HCT116 (cell line): ENCODE results near the gene MYOM1. TPM values are rescaled to one million over a fixed set of nuclear protein-coding genes. Genes with fewer than 3 reads are reported as not detected.

Experiments
- ATAC-seq: fragments of 200-7000 bp; cut with Tn5 transposase; 2 replicates; pipeline ENCODE4 v1.9.1; 2020; ENCODE audit warnings: mild to moderate bottlenecking, moderate library complexity
- BruUV-seq: library from RNA; stranded (reverse); fragments of 400-500 nt; replicated peaks from 2 replicates; lab custom pipeline; 2021; lab: Mats Ljungman, UMichigan
- CTCF ChIA-PET: fragments of 300-600 bp; sonication (Branson Sonifier 250); formaldehyde crosslinking; loops from one replicate; lab custom pipeline; 2021; ENCODE audit warnings: antibody characterized with exemption; lab: Charles Lee
- POLR2A ChIA-PET: fragments of 300-600, 350-600 bp; sonication (Branson Sonifier 250); formaldehyde crosslinking; loops from one replicate; lab custom pipeline; 2021; ENCODE audit warnings: antibody characterized with exemption; lab: Charles Lee
- RAD21 ChIA-PET, 2 experiments: fragments of 300-600 bp; sonication (Branson Sonifier 250); formaldehyde crosslinking; loops; one replicate each; lab custom pipeline; 2023; ENCODE audit warnings: low total read pairs in 2 of 2; ENCODE audit not compliant: uncharacterized antibody in 2 of 2, unreplicated experiment in 2 of 2, low non-redundant PET in 1 of 2; lab: Charles Lee
- DNase-seq: peaks from one replicate; pipeline ENCODE4 v3.0.0-alpha.2; 2010; ENCODE audit warnings: low read depth, low spot score
- H2AFZ ChIP-seq: fragments of 200-600 bp; shearing (Covaris generic), sonication (generic); 2 replicates; pipeline ENCODE4 v1.6.1; 2017; ENCODE audit warnings: low read depth, mixed run types, mixed read lengths, antibody characterized with exemption, low read length; ENCODE audit not compliant: poor library complexity, severe bottlenecking
- H3K27ac ChIP-seq: 2 replicates; pipeline ENCODE4 v1.5.1; 2012; ENCODE audit warnings: low read depth, low read length
- H3K27me3 ChIP-seq: fragments of 200-600 bp; sonication (generic); 2 replicates; pipeline ENCODE4 v1.6.1; 2016; ENCODE audit warnings: mixed run types, low read length, mixed read lengths; ENCODE audit not compliant: insufficient read depth
- H3K36me3 ChIP-seq, 2 experiments: fragments of 200-500 bp in 1 of 2; fragments of 200-600 bp in 1 of 2; sonication (Bioruptor generic) in 1 of 2; sonication (generic) in 1 of 2; 2 replicates each; pipeline versions ENCODE4 v1.5.1 to v1.6.1; 2014 to 2016; ENCODE audit warnings: low read length in 2 of 2, inconsistent platforms in 1 of 2, mixed read lengths in 1 of 2, mixed run types in 1 of 2; ENCODE audit not compliant: insufficient read depth in 2 of 2, control insufficient read depth in 1 of 2
- H3K4me1 ChIP-seq, 2 experiments: fragments of 200-600 bp in 1 of 2; sonication (generic) in 1 of 2; 2 replicates each; pipeline versions ENCODE4 v1.5.1 to v1.6.1; 2012 to 2017; ENCODE audit warnings: low read length in 2 of 2, inconsistent platforms in 1 of 2, mild to moderate bottlenecking in 1 of 2, mixed read lengths in 1 of 2, mixed run types in 1 of 2, moderate library complexity in 1 of 2; ENCODE audit not compliant: insufficient read depth in 2 of 2, control insufficient read depth in 1 of 2
- H3K4me2 ChIP-seq: fragments of 200-600 bp; sonication (generic); 2 replicates; pipeline ENCODE4 v1.6.1; 2017; ENCODE audit warnings: mixed run types, low read length, mixed read lengths
- H3K4me3 ChIP-seq, 2 experiments: fragments of 200-600 bp in 1 of 2; sonication (generic) in 1 of 2; replicated peaks in 1 of 2; 2 replicates each; pipeline ENCODE4 v1.5.1; 2011 to 2016; ENCODE audit warnings: low read length in 2 of 2, control low read depth in 1 of 2, low read depth in 1 of 2, mild to moderate bottlenecking in 1 of 2, mixed read lengths in 1 of 2, mixed run types in 1 of 2
- H3K79me2 ChIP-seq: fragments of 200-600 bp; sonication (generic); 2 replicates; pipeline ENCODE4 v1.6.1; 2017; ENCODE audit warnings: mild to moderate bottlenecking, mixed run types, low read length, moderate library complexity, mixed read lengths; ENCODE audit not compliant: insufficient read depth
- H3K9ac ChIP-seq: fragments of 200-600 bp; sonication (generic); 2 replicates; pipeline ENCODE4 v1.6.1; 2016; ENCODE audit warnings: low read length, mixed read lengths
- H3K9me2 ChIP-seq: fragments of 200-600 bp; sonication (generic), shearing (Covaris generic); 2 replicates; pipeline ENCODE4 v1.6.1; 2017; ENCODE audit warnings: mixed run types, mild to moderate bottlenecking, moderate library complexity; ENCODE audit not compliant: insufficient read depth
- H3K9me3 ChIP-seq, 2 experiments: fragments of 200-500 bp in 1 of 2; fragments of 200-600 bp in 1 of 2; sonication (Bioruptor generic) in 1 of 2; sonication (generic) in 1 of 2; 2 replicates each; pipeline ENCODE4 v1.6.1; 2014 to 2017; ENCODE audit warnings: low read length in 2 of 2, mixed read lengths in 2 of 2, inconsistent platforms in 1 of 2, low read depth in 1 of 2, mild to moderate bottlenecking in 1 of 2, mixed run types in 1 of 2, moderate library complexity in 1 of 2; ENCODE audit not compliant: control insufficient read depth in 1 of 2, insufficient read depth in 1 of 2
- H4K20me1 ChIP-seq: fragments of 200-600 bp; sonication (generic), shearing (Covaris generic); 2 replicates; pipeline ENCODE4 v1.6.1; 2017; ENCODE audit warnings: mixed run types, mild to moderate bottlenecking, moderate library complexity; ENCODE audit not compliant: insufficient read depth
- ATF3 ChIP-seq: IDR thresholded peaks from 2 replicates; pipeline ENCODE4 v1.6.1; 2012
- CBX3 ChIP-seq: IDR thresholded peaks from 2 replicates; pipeline ENCODE4 v1.6.1; 2012; ENCODE audit warnings: low read depth
- CEBPB ChIP-seq: IDR thresholded peaks from 2 replicates; pipeline ENCODE4 v1.6.1; 2012; ENCODE audit warnings: low read depth
- CTCF ChIP-seq, 3 experiments: fragments of 200-600 bp in 1 of 3; sonication (generic) in 1 of 3; IDR thresholded peaks in 2 of 3; conservative IDR thresholded peaks in 1 of 3; 2 replicates each; pipeline ENCODE4 v1.5.1; 2012 to 2017; ENCODE audit warnings: low read depth in 2 of 3, low read length in 2 of 3, antibody characterized with exemption in 1 of 3, borderline replicate concordance in 1 of 3, control low read depth in 1 of 3, mild to moderate bottlenecking in 1 of 3, mixed read lengths in 1 of 3, mixed run types in 1 of 3, moderate library complexity in 1 of 3; ENCODE audit not compliant: insufficient read depth in 1 of 3
- ELF1 ChIP-seq: IDR thresholded peaks from 2 replicates; pipeline ENCODE4 v1.6.1; 2012; ENCODE audit warnings: low read depth, borderline replicate concordance
- EZH2 ChIP-seq: fragments of 200-600 bp; sonication (generic); IDR thresholded peaks from 2 replicates; pipeline ENCODE4 v1.6.1; 2017; ENCODE audit warnings: antibody characterized with exemption, mixed run types
- EZH2phosphoT487 ChIP-seq: fragments of 200-600 bp; IDR thresholded peaks from 2 replicates; pipeline ENCODE4 v1.6.1; 2018; ENCODE audit warnings: antibody characterized with exemption, borderline replicate concordance
- FOSL1 ChIP-seq: IDR thresholded peaks from 2 replicates; pipeline ENCODE4 v1.6.1; 2012; ENCODE audit warnings: low read depth
- JUND ChIP-seq: IDR thresholded peaks from 2 replicates; pipeline ENCODE4 v1.6.1; 2012
- POLR2A ChIP-seq: IDR thresholded peaks from 2 replicates; pipeline ENCODE4 v1.7.0; 2011; ENCODE audit warnings: borderline replicate concordance; ENCODE audit not compliant: insufficient read depth, insufficient read length; ENCODE audit errors: extremely low read depth
- POLR2AphosphoS5 ChIP-seq: IDR thresholded peaks from 2 replicates; pipeline ENCODE4 v1.6.1; 2011; ENCODE audit warnings: mild to moderate bottlenecking, low read depth, low read length, moderate library complexity
- RAD21 ChIP-seq: IDR thresholded peaks from 2 replicates; pipeline ENCODE4 v1.6.1; 2012; ENCODE audit warnings: low read depth, mild to moderate bottlenecking
- REST ChIP-seq: IDR thresholded peaks from 2 replicates; pipeline ENCODE4 v1.6.1; 2012; ENCODE audit warnings: low read depth
- SIN3A ChIP-seq: IDR thresholded peaks from 2 replicates; pipeline ENCODE4 v1.6.1; 2012; ENCODE audit warnings: low read depth
- SP1 ChIP-seq: IDR thresholded peaks from 2 replicates; pipeline ENCODE4 v1.6.1; 2012; ENCODE audit warnings: low read depth
- SRF ChIP-seq: IDR thresholded peaks from 2 replicates; pipeline ENCODE4 v1.6.1; 2012; ENCODE audit warnings: low read depth
- TCF7L2 ChIP-seq: IDR thresholded peaks from 2 replicates; pipeline ENCODE4 v1.7.0; 2011; ENCODE audit warnings: borderline replicate concordance, inconsistent platforms; ENCODE audit not compliant: insufficient read depth, insufficient read length; ENCODE audit errors: extremely low read depth
- YY1 ChIP-seq: IDR thresholded peaks from 2 replicates; pipeline ENCODE4 v1.6.1; 2011; ENCODE audit warnings: low read length, low read depth, moderate library complexity, mild to moderate bottlenecking; ENCODE audit not compliant: insufficient replicate concordance; ENCODE audit errors: extremely low read depth
- ZBTB33 ChIP-seq: IDR thresholded peaks from 2 replicates; pipeline ENCODE4 v1.6.1; 2011; ENCODE audit warnings: mild to moderate bottlenecking, low read length, moderate library complexity; ENCODE audit not compliant: insufficient replicate concordance; ENCODE audit errors: extremely low read depth
- ZFX ChIP-seq: fragments of 450-650 bp; IDR thresholded peaks from 2 replicates; pipeline ENCODE4 v1.6.1; 2017
- intact Hi-C: fragments of 100-400 bp; cut with micrococcal nuclease; formaldehyde crosslinking; loops from 2 replicates; pipeline ENCODE4 v1.10.0; 2022
- total RNA-seq: library from RNA; stranded (reverse); gene quantifications from one replicate; pipeline ENCODE4 v1.2.1, GENCODE V29; 2021; ENCODE audit not compliant: unreplicated experiment

MYOM1 gene
- total RNA-seq, 1 experiment from 2014 or later = 0.52 TPM

GRCh38 chr18:3040173-3040572, 179.6 kb downstream of the MYOM1 start:
- ChIA-PET POLR2A (no interaction called here), CTCF (interaction anchor here (1.6 kb wide), 1 partner anchor 23 kb away, joined by 3 read pairs; no protein-coding TSS in a partner anchor), RAD21 (no interaction called here)
- no peak overlapping the region for H2AFZ ChIP-seq
- TF ChIP-seq ZBTB33 = no peak
- no peak for TF ChIP-seq CTCF (IDR thresholded peaks at IDR 0.05 in 2 of 3, conservative IDR thresholded peaks at IDR 0.05 in 1 of 3; ENCODE audit: borderline replicate concordance in 1 of 3, insufficient read depth in 1 of 3, low read depth in 2 of 3, low read length in 2 of 3)
- TF ChIP-seq YY1 = no peak
- no peak for TF ChIP-seq EZH2phosphoT487
- TF ChIP-seq SIN3A = no peak
- TF ChIP-seq CBX3 = no peak
- TF ChIP-seq EZH2 = no peak
- TF ChIP-seq POLR2AphosphoS5 = no peak
- TF ChIP-seq SRF = no peak
- TF ChIP-seq ZFX = no peak
- TF ChIP-seq ATF3 = no peak
- no peak for TF ChIP-seq JUND
- TF ChIP-seq POLR2A = no peak
- no peak for TF ChIP-seq REST
- no peak for TF ChIP-seq ELF1
- TF ChIP-seq SP1 = no peak
- no peak for TF ChIP-seq RAD21
- no peak for TF ChIP-seq CEBPB
- TF ChIP-seq TCF7L2 = no peak
- TF ChIP-seq FOSL1 = no peak
- no peaks in the 10 kb centered on the region for H3K79me2 ChIP-seq
- no peaks in the 10 kb centered on the region for H3K27me3 ChIP-seq
- intact Hi-C loops = no loop called here
- no peaks in the 10 kb centered on the region for H3K36me3 ChIP-seq
- no peak overlapping the region for H3K4me3 ChIP-seq
- no peaks in the 10 kb centered on the region for H4K20me1 ChIP-seq
- H3K27ac ChIP-seq = no peak overlapping the region
- no peak overlapping the region for H3K9ac ChIP-seq
- H3K9me2 ChIP-seq = no peaks in the 10 kb centered on the region
- DNase-seq (no peak), ATAC-seq (no peak)
- H3K9me3 ChIP-seq = no peaks in the 10 kb centered on the region
- no TSS peak for BruUV-seq
- H3K4me1 ChIP-seq = peaks cover 7% of the 10 kb centered on the region in 2 experiments
- H3K4me2 ChIP-seq = no peak overlapping the region
